GM23338 (cell line): ENCODE data around the gene ZEB2. TPM values are rescaled to one million over a fixed set of nuclear protein-coding genes. Genes with fewer than 3 reads are reported as not detected.

Experiments used
- EZH2phosphoT487 ChIP-seq: fragments of 200-600 bp; sonication (generic); IDR thresholded peaks from one replicate; pipeline ENCODE4 v1.8.1; 2018; ENCODE audit warnings: antibody characterized with exemption; ENCODE audit not compliant: unreplicated experiment
- JUNB ChIP-seq: IDR thresholded peaks from one replicate; pipeline ENCODE4 v1.6.1; 2016; ENCODE audit warnings: antibody characterized with exemption; ENCODE audit not compliant: unreplicated experiment
- NANOG ChIP-seq: IDR thresholded peaks from 2 replicates; pipeline ENCODE4 v1.6.1; 2016; ENCODE audit warnings: antibody characterized with exemption, borderline replicate concordance
- POLR2AphosphoS5 ChIP-seq: IDR thresholded peaks from 2 replicates; pipeline ENCODE4 v1.6.1; 2016; ENCODE audit warnings: antibody characterized with exemption, low read depth
- REST ChIP-seq: IDR thresholded peaks from one replicate; pipeline ENCODE4 v1.6.1; 2018; ENCODE audit warnings: antibody characterized with exemption; ENCODE audit not compliant: unreplicated experiment
- ZNF331 ChIP-seq: fragments of 250-450 bp; sonication (Bioruptor Pico); IDR thresholded peaks from 2 replicates; pipeline ENCODE4 v1.5.0; 2020; ENCODE audit warnings: low read depth, mild to moderate bottlenecking, moderate library complexity
- ZNF462 ChIP-seq: fragments of 250-450 bp; sonication (Bioruptor Pico); IDR thresholded peaks from 2 replicates; pipeline ENCODE4 v1.5.0; 2020; ENCODE audit warnings: mild to moderate bottlenecking, moderate library complexity
- polyA plus RNA-seq: library from polyadenylated mRNA; unstranded; fragments of >200 nt; fragmentation: Nextera tagmentation; extraction: Ambion mirVana; gene quantifications from 2 replicates; pipeline ENCODE4 v1.2.1, GENCODE V29; 2016
- total RNA-seq: library from RNA; depleted of rRNA; stranded (reverse); fragments of >200 nt; shearing (Covaris generic); gene quantifications from 2 replicates; pipeline ENCODE4 v1.2.3, GENCODE V29; 2014

ZEB2 gene
- total and polyA plus RNA-seq, 2 experiments from 2014 or later, result 0.45 TPM; not detected in 1

- TF ChIP-seq ZNF462 (CRISPR knock-in tag), result no peak
- TF ChIP-seq JUNB, result no peak
- TF ChIP-seq REST, result no peak
- no peak for TF ChIP-seq EZH2phosphoT487
- TF ChIP-seq NANOG, result no peak
- no peak for TF ChIP-seq POLR2AphosphoS5
- TF ChIP-seq ZNF331 (CRISPR knock-in tag), result no peak
Observed at GRCh38 chr2:144466637-144467036, 53.3 kb downstream of the ZEB2 start (continued).
